Gastrocnemius medialis (tissue), 4 donors: ENCODE results near the gene HBD. TPM values are rescaled to one million over a fixed set of nuclear protein-coding genes. Genes with fewer than 3 reads are reported as not detected.

ENCODE experiments used
- ATAC-seq, 2 donors: fragments of 150-250 bp; one replicate each; pipeline ENCODE4 v1.9.1; 2016
- DNase-seq, 2 donors: peaks; one replicate each; pipeline ENCODE4 v3.0.0-alpha.2; 2019
- H3K27ac ChIP-seq, 4 donors: fragments of 200-600 bp; sonication (generic); 1 replicate in 1 of 4; 2 replicates in 3 of 4; pipeline ENCODE4 v1.5.1; 2016 to 2018; ENCODE audit warnings: mild to moderate bottlenecking in 2 of 4, moderate library complexity in 1 of 4
- H3K27me3 ChIP-seq, 3 donors: fragments of 200-600 bp; sonication (generic) in 2 of 3; 1 replicate in 1 of 3; 2 replicates in 2 of 3; pipeline versions ENCODE4 v1.5.1 to v1.6.0; 2016 to 2019; ENCODE audit warnings: mild to moderate bottlenecking in 1 of 3, moderate library complexity in 1 of 3
- H3K36me3 ChIP-seq, 2 donors: fragments of 200-600 bp; sonication (generic) in 1 of 2; one replicate each; pipeline ENCODE4 v1.5.1; 2017 to 2018
- H3K4me1 ChIP-seq, 2 donors: fragments of 200-600 bp; sonication (generic) in 1 of 2; one replicate each; pipeline ENCODE4 v1.5.1; 2016 to 2017; ENCODE audit warnings: mild to moderate bottlenecking in 2 of 2
- H3K4me3 ChIP-seq, 4 donors: fragments of 200-600 bp; sonication (generic) in 3 of 4; 1 replicate in 1 of 4; 2 replicates in 3 of 4; pipeline ENCODE4 v1.5.1; 2016 to 2019; ENCODE audit warnings: mild to moderate bottlenecking in 2 of 4
- H3K9me3 ChIP-seq, 3 donors: fragments of 200-600 bp; sonication (generic) in 2 of 3; 1 replicate in 1 of 3; 2 replicates in 2 of 3; pipeline ENCODE4 v1.5.1; 2016 to 2019
- POLR2A ChIP-seq, 2 donors: fragments of 450-650 bp; IDR thresholded peaks; one replicate each; pipeline ENCODE4 v1.6.1; 2017; ENCODE audit warnings: antibody characterized with exemption in 2 of 2, mild to moderate bottlenecking in 2 of 2, moderate library complexity in 2 of 2
- in situ Hi-C, 4 donors: fragments of 200-750 bp; cut with MboI; loops; one replicate each; pipeline versions ENCODE4 v1.15.0 to v1.8.0; 2017; ENCODE audit warnings: low sequenced_read_pairs in 4 of 4
- intact Hi-C: fragments of 100-400 bp; cut with DNase I; formaldehyde crosslinking; loops from one replicate; pipeline ENCODE4 v1.15.1; 2023; ENCODE audit warnings: low total_unique reads
- total RNA-seq, 4 donors: library from RNA; depleted of rRNA; stranded (reverse); fragments of >200 nt; gene quantifications; one replicate each; pipeline versions ENCODE4 v1.1.0 to v1.2.3, GENCODE V29; 2016
- TF ChIP-seq, protein P1 (sequence below), 5 experiments: fragments of 450-650 bp in 3 of 5; fragments of 200-600 bp in 2 of 5; sonication (generic) in 2 of 5; IDR thresholded peaks in 4 of 5; conservative IDR thresholded peaks in 1 of 5; 1 replicate in 4 of 5; 2 replicates in 1 of 5; pipeline ENCODE4 v1.5.1; 2016 to 2019; ENCODE audit warnings: antibody characterized with exemption in 5 of 5, mild to moderate bottlenecking in 3 of 5, moderate library complexity in 3 of 5

Gene HBD
- total RNA-seq, 4 donors from 2014 or later = not detected

- Histone ChIP-seq H3K9me3 (no peaks in the 10 kb centered on the region), H3K4me3 (no peak overlapping the region), H3K36me3 (no peaks in the 10 kb centered on the region), H3K27ac (no peak overlapping the region), H3K4me1 (no peaks in the 10 kb centered on the region), H3K27me3 (no peaks in the 10 kb centered on the region)
- in situ Hi-C loops (no loop called here), intact Hi-C loops (no loop called here)
- ATAC-seq (no peak), DNase-seq (no peak)
- TF ChIP-seq, protein P1, sequence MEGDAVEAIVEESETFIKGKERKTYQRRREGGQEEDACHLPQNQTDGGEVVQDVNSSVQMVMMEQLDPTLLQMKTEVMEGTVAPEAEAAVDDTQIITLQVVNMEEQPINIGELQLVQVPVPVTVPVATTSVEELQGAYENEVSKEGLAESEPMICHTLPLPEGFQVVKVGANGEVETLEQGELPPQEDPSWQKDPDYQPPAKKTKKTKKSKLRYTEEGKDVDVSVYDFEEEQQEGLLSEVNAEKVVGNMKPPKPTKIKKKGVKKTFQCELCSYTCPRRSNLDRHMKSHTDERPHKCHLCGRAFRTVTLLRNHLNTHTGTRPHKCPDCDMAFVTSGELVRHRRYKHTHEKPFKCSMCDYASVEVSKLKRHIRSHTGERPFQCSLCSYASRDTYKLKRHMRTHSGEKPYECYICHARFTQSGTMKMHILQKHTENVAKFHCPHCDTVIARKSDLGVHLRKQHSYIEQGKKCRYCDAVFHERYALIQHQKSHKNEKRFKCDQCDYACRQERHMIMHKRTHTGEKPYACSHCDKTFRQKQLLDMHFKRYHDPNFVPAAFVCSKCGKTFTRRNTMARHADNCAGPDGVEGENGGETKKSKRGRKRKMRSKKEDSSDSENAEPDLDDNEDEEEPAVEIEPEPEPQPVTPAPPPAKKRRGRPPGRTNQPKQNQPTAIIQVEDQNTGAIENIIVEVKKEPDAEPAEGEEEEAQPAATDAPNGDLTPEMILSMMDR (IDR thresholded peaks at IDR 0.05 in 4 of 5, conservative IDR thresholded peaks at IDR 0.05 in 1 of 5) = no peak
- no peak for TF ChIP-seq POLR2A (IDR thresholded peaks at IDR 0.05)
Observed at GRCh38 chr11:5197536-5197935, 36.7 kb downstream of the HBD start.

DNA sequence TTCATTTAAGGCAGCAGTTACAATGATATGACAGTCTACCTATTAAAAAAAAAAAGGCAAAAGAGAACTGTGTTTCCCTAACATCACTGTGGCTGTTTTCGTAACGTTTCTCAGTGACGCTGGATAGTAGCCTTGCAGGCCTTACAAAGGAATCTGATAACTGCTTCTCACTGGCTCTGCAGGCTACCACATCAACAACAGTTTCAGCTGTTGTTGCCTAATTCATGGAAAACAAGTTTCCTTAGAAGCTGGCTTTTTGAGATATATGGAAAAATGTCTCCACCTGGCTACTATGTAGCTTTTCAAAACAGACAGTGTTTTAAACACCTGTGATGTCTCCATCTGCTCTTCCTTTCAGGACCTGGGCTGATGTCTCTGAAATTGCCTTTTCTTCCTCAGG, 37.6 kb downstream of the HBD start:
- H3K4me3 ChIP-seq = no peak overlapping the region
- DNase-seq (no peak), ATAC-seq (no peak)
- TF ChIP-seq POLR2A (IDR thresholded peaks at IDR 0.05) = no peak
- TF ChIP-seq, protein P1 (IDR thresholded peaks at IDR 0.05 in 4 of 5, conservative IDR thresholded peaks at IDR 0.05 in 1 of 5) = no peak
- H3K4me1 ChIP-seq = no peaks in the 10 kb centered on the region
- H3K36me3 ChIP-seq = no peaks in the 10 kb centered on the region
- no peaks in the 10 kb centered on the region for H3K9me3 ChIP-seq
- in situ Hi-C loops (no loop called here), intact Hi-C loops (no loop called here)
- H3K27ac ChIP-seq = no peak overlapping the region
- H3K27me3 ChIP-seq = no peaks in the 10 kb centered on the region

- Histone ChIP-seq H3K4me3 (no peak overlapping the region), H3K4me1 (no peaks in the 10 kb centered on the region), H3K36me3 (no peaks in the 10 kb centered on the region), H3K27me3 (no peaks in the 10 kb centered on the region), H3K27ac (no peak overlapping the region), H3K9me3 (no peaks in the 10 kb centered on the region)
- no peak for DNase-seq
- TF ChIP-seq POLR2A (IDR thresholded peaks at IDR 0.05) = no peak
- TF ChIP-seq, protein P1 (IDR thresholded peaks at IDR 0.05 in 4 of 5, conservative IDR thresholded peaks at IDR 0.05 in 1 of 5) = no peak
- in situ Hi-C loops = no loop called here
- ATAC-seq = no peak
- intact Hi-C loops = no loop called here
Observed at GRCh38 chr11:5196067-5196466, 38.2 kb downstream of the HBD start.

GRCh38 chr11:5192738-5193137, 41.5 kb downstream of the HBD start:
- no peak for TF ChIP-seq POLR2A (IDR thresholded peaks at IDR 0.05)
- TF ChIP-seq, protein P1 (IDR thresholded peaks at IDR 0.05 in 4 of 5, conservative IDR thresholded peaks at IDR 0.05 in 1 of 5) = no peak
- Histone ChIP-seq H3K27ac (no peak overlapping the region), H3K36me3 (no peaks in the 10 kb centered on the region), H3K9me3 (no peaks in the 10 kb centered on the region), H3K4me3 (no peak overlapping the region), H3K27me3 (no peaks in the 10 kb centered on the region), H3K4me1 (no peaks in the 10 kb centered on the region)
- intact Hi-C loops (no loop called here), in situ Hi-C loops (no loop called here)
- DNase-seq (no peak), ATAC-seq (no peak)

DNA sequence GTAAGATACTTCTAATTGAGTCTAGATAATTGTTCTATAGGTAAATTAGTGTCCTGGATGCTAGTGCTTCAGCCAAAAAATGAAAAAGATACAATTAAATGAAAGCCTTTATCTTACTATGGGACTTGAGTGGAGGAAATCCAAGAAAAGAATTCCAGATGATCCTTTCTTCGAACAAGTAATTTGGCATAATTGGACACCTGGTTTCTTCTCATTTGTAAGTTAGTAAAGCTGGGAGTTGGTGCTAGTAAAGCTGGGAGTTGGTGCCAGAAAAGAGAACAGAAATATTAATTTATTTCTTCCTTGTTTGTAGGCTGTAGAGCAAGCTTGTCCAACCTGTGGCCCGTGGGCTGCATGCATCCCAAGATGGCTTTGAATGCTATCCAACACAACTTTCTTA, 46.1 kb downstream of the HBD start:
- TF ChIP-seq POLR2A (IDR thresholded peaks at IDR 0.05) = no peak
- TF ChIP-seq, protein P1 (IDR thresholded peaks at IDR 0.05 in 4 of 5, conservative IDR thresholded peaks at IDR 0.05 in 1 of 5) = no peak
- in situ Hi-C loops = no loop called here
- H3K27me3 ChIP-seq = no peaks in the 10 kb centered on the region
- no peak for DNase-seq
- H3K4me1 ChIP-seq = no peaks in the 10 kb centered on the region
- no peaks in the 10 kb centered on the region for H3K9me3 ChIP-seq
- no peak overlapping the region for H3K4me3 ChIP-seq
- intact Hi-C loops = no loop called here
- no peaks in the 10 kb centered on the region for H3K36me3 ChIP-seq
- H3K27ac ChIP-seq = no peak overlapping the region
- no peak for ATAC-seq
